HepG2 (cell line): ENCODE results near the gene VEGFA. TPM values are rescaled to one million over a fixed set of nuclear protein-coding genes. Genes with fewer than 3 reads are reported as not detected.
A peak's percentile ranks its signal among the peaks of the same experiment; 100 is the strongest.

Experiments
- ATF2 ChIP-seq: sonication (generic); formaldehyde crosslinking; IDR thresholded peaks from 2 replicates; pipeline ENCODE4 v1.4.0; 2020; ENCODE audit warnings: missing genetic modification reagents
- CENPT ChIP-seq: sonication (generic); formaldehyde crosslinking; IDR thresholded peaks from 2 replicates; pipeline ENCODE4 v1.8.0; 2022; ENCODE audit warnings: low read depth, mild to moderate bottlenecking, moderate library complexity, missing genetic modification reagents
- CHCHD3 ChIP-seq: sonication (generic); formaldehyde crosslinking; IDR thresholded peaks from 2 replicates; pipeline ENCODE4 v1.8.0; 2022; ENCODE audit warnings: mild to moderate bottlenecking, missing genetic modification reagents, moderate library complexity
- CREB1 ChIP-seq, 2 experiments: fragments of 450-650 bp in 1 of 2; IDR thresholded peaks; 2 replicates each; pipeline ENCODE4 v1.6.1; 2016 to 2017; ENCODE audit warnings: control low read depth in 1 of 2, mild to moderate bottlenecking in 1 of 2, missing compliant biosample characterization in 1 of 2, missing genetic modification characterization in 1 of 2
- GATA4 ChIP-seq: sonication (generic); IDR thresholded peaks from 2 replicates; pipeline ENCODE4 v1.6.1; 2016; ENCODE audit warnings: antibody characterized with exemption, low read depth, borderline replicate concordance
- ISL2 ChIP-seq: sonication (generic); formaldehyde crosslinking; IDR thresholded peaks from 2 replicates; pipeline ENCODE4 v1.5.0; 2020; ENCODE audit warnings: missing genetic modification reagents
- MTA3 ChIP-seq: sonication (generic); formaldehyde crosslinking; IDR thresholded peaks from 2 replicates; pipeline ENCODE4 v1.4.0; 2020; ENCODE audit warnings: missing genetic modification reagents
- NR2F6 ChIP-seq, 2 experiments: IDR thresholded peaks; 2 replicates each; pipeline ENCODE4 v1.6.1; 2016; ENCODE audit warnings: antibody characterized with exemption in 1 of 2, mild to moderate bottlenecking in 1 of 2
- PRMT3 ChIP-seq: sonication (generic); formaldehyde crosslinking; IDR thresholded peaks from 2 replicates; pipeline ENCODE4 v1.8.1; 2022; ENCODE audit warnings: low read depth, mild to moderate bottlenecking, moderate library complexity, missing genetic modification reagents, borderline replicate concordance
- RFX3 ChIP-seq: IDR thresholded peaks from 2 replicates; pipeline ENCODE4 v1.6.1; 2016; ENCODE audit warnings: missing biosample characterization, missing genetic modification reagents
- SP2 ChIP-seq: sonication (generic); formaldehyde crosslinking; IDR thresholded peaks from 2 replicates; pipeline ENCODE4 v1.5.1; 2020; ENCODE audit warnings: mild to moderate bottlenecking, missing genetic modification reagents
- XBP1 ChIP-seq: sonication (generic); formaldehyde crosslinking; IDR thresholded peaks from 2 replicates; pipeline ENCODE4 v1.5.0; 2020; ENCODE audit warnings: missing genetic modification reagents
- ZFP37 ChIP-seq: sonication (generic); formaldehyde crosslinking; IDR thresholded peaks from 2 replicates; pipeline ENCODE4 v1.4.0; 2020; ENCODE audit warnings: missing genetic modification reagents, borderline replicate concordance
- ZNF777 ChIP-seq: sonication (generic); formaldehyde crosslinking; IDR thresholded peaks from 2 replicates; pipeline ENCODE4 v1.4.0; 2020; ENCODE audit warnings: missing genetic modification reagents
- ZSCAN29 ChIP-seq: sonication (generic); formaldehyde crosslinking; conservative IDR thresholded peaks from 2 replicates; pipeline ENCODE4 v1.4.0; 2020; ENCODE audit warnings: mild to moderate bottlenecking, missing genetic modification reagents
- polyA plus RNA-seq, 8 experiments: library from polyadenylated mRNA; depleted of rRNA in 3 of 8; stranded (reverse) in 7 of 8; unstranded in 1 of 8; fragments of >200 nt; fragmentation: Illumina TruSeq in 4 of 8; extraction: Trizol in 4 of 8; gene quantifications; 2 replicates each; pipeline versions ENCODE4 v1.2.1 to v1.2.3, GENCODE V29; 2011 to 2016; ENCODE audit warnings: low read depth in 4 of 8, missing spikeins in 1 of 8, mixed read lengths in 1 of 8; ENCODE audit not compliant: insufficient read depth in 1 of 8
- total RNA-seq, 5 experiments: library from RNA; depleted of rRNA; stranded (reverse); fragments of >200 nt; fragmentation: Illumina TruSeq; extraction: Trizol; gene quantifications; 2 replicates each; pipeline ENCODE4 v1.2.3, GENCODE V29; 2016; ENCODE audit warnings: low read depth in 1 of 5
- TF ChIP-seq, protein P1 (sequence below): sonication (generic); formaldehyde crosslinking; IDR thresholded peaks from 2 replicates; pipeline ENCODE4 v1.5.0; 2020; ENCODE audit warnings: missing genetic modification reagents
- TF ChIP-seq, protein P2 (sequence below), 2 experiments: fragments of 450-650 bp in 1 of 2; sonication (generic) in 1 of 2; formaldehyde crosslinking in 1 of 2; IDR thresholded peaks; 2 replicates each; pipeline versions ENCODE4 v1.6.1 to v1.8.0; 2016 to 2022; ENCODE audit warnings: antibody characterized with exemption in 1 of 2, mild to moderate bottlenecking in 1 of 2, missing genetic modification reagents in 1 of 2

Gene VEGFA
- total and polyA plus RNA-seq, 2 of the 13 experiments (the other 11 are each of a cell fraction or from before 2014, with no cell fraction given): 68.1 to 629 TPM

DNA sequence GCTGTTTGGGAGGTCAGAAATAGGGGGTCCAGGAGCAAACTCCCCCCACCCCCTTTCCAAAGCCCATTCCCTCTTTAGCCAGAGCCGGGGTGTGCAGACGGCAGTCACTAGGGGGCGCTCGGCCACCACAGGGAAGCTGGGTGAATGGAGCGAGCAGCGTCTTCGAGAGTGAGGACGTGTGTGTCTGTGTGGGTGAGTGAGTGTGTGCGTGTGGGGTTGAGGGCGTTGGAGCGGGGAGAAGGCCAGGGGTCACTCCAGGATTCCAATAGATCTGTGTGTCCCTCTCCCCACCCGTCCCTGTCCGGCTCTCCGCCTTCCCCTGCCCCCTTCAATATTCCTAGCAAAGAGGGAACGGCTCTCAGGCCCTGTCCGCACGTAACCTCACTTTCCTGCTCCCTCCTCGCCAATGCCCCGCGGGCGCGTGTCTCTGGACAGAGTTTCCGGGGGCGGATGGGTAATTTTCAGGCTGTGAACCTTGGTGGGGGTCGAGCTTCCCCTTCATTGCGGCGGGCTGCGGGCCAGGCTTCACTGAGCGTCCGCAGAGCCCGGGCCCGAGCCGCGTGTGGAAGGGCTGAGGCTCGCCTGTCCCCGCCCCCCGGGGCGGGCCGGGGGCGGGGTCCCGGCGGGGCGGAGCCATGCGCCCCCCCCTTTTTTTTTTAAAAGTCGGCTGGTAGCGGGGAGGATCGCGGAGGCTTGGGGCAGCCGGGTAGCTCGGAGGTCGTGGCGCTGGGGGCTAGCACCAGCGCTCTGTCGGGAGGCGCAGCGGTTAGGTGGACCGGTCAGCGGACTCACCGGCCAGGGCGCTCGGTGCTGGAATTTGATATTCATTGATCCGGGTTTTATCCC lies at the start of gene VEGFA (continued):
- TF ChIP-seq ISL2 (CRISPR knock-in tag): peak; percentile 80; the same call in 1 of the 2 replicates
- TF ChIP-seq ZNF777: peak; percentile 33; the same call in 1 of the 2 replicates
- no peak; the same call in 1 of the 2 replicates for TF ChIP-seq ZFP37
- TF ChIP-seq SP2 (CRISPR knock-in tag): no peak
- no peak for TF ChIP-seq CREB1 (IDR thresholded peaks at IDR 0.05)
- no peak for TF ChIP-seq CREB1 (CRISPR knock-in tag; IDR thresholded peaks at IDR 0.05)
- TF ChIP-seq, protein P1, sequence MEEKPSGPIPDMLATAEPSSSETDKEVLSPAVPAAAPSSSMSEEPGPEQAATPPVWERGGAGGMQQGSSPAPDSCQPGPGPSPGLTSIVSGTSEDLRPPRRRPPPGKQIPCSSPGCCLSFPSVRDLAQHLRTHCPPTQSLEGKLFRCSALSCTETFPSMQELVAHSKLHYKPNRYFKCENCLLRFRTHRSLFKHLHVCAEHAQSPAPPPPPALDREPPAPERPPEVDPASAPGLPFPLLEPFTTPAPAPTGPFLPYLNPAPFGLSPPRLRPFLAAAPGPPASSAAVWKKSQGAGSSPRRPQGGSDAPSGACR: peak; percentile 91
- TF ChIP-seq ZSCAN29: peak; percentile 90
- peak; percentile 76 for TF ChIP-seq ATF2
- TF ChIP-seq, protein P2, sequence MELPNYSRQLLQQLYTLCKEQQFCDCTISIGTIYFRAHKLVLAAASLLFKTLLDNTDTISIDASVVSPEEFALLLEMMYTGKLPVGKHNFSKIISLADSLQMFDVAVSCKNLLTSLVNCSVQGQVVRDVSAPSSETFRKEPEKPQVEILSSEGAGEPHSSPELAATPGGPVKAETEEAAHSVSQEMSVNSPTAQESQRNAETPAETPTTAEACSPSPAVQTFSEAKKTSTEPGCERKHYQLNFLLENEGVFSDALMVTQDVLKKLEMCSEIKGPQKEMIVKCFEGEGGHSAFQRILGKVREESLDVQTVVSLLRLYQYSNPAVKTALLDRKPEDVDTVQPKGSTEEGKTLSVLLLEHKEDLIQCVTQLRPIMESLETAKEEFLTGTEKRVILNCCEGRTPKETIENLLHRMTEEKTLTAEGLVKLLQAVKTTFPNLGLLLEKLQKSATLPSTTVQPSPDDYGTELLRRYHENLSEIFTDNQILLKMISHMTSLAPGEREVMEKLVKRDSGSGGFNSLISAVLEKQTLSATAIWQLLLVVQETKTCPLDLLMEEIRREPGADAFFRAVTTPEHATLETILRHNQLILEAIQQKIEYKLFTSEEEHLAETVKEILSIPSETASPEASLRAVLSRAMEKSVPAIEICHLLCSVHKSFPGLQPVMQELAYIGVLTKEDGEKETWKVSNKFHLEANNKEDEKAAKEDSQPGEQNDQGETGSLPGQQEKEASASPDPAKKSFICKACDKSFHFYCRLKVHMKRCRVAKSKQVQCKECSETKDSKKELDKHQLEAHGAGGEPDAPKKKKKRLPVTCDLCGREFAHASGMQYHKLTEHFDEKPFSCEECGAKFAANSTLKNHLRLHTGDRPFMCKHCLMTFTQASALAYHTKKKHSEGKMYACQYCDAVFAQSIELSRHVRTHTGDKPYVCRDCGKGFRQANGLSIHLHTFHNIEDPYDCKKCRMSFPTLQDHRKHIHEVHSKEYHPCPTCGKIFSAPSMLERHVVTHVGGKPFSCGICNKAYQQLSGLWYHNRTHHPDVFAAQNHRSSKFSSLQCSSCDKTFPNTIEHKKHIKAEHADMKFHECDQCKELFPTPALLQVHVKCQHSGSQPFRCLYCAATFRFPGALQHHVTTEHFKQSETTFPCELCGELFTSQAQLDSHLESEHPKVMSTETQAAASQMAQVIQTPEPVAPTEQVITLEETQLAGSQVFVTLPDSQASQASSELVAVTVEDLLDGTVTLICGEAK (IDR thresholded peaks at IDR 0.05): no peak
- TF ChIP-seq, protein P2 (CRISPR knock-in tag; IDR thresholded peaks at IDR 0.05): 0 out of 2 replicates have a peak, but pooled peaks have one; percentile 17
- no peak for TF ChIP-seq MTA3
- TF ChIP-seq CHCHD3 (CRISPR knock-in tag): no peak
- TF ChIP-seq NR2F6 (IDR thresholded peaks at IDR 0.05): no peak; the same call in 1 of the 2 replicates
- TF ChIP-seq NR2F6 (CRISPR knock-in tag; IDR thresholded peaks at IDR 0.05): peak; percentile 44
- no peak for TF ChIP-seq RFX3
- TF ChIP-seq PRMT3 (CRISPR knock-in tag): 0 out of 2 replicates have a peak, but pooled peaks have one; percentile 36
- no peak for TF ChIP-seq XBP1 (CRISPR knock-in tag)
- TF ChIP-seq GATA4: peak; percentile 93
- TF ChIP-seq CENPT (CRISPR knock-in tag): peak; percentile 68; the same call in 1 of the 2 replicates
